Breast epithelium (tissue), 4 donors: Measurements from ENCODE around the gene IGFBP3. TPM values are rescaled to one million over a fixed set of nuclear protein-coding genes. Genes with fewer than 3 reads are reported as not detected.

Experiments
- DNase-seq, 2 donors: peaks; one replicate each; pipeline ENCODE4 v3.0.0-alpha.2; 2019; ENCODE audit warnings: low spot score in 2 of 2
- H3K27ac ChIP-seq, 2 donors: fragments of 200-600 bp; sonication (generic) in 1 of 2; one replicate each; pipeline ENCODE4 v1.5.1; 2016 to 2019; ENCODE audit warnings: mild to moderate bottlenecking in 1 of 2
- H3K27me3 ChIP-seq, 2 donors: fragments of 200-600 bp; sonication (generic) in 1 of 2; one replicate each; pipeline versions ENCODE4 v1.5.1 to v1.6.0; 2017 to 2019; ENCODE audit warnings: control low read depth in 1 of 2, mild to moderate bottlenecking in 1 of 2
- H3K36me3 ChIP-seq: fragments of 200-600 bp; one replicate; pipeline ENCODE4 v1.5.1; 2019
- H3K4me1 ChIP-seq, 2 donors: fragments of 200-600 bp; sonication (generic); one replicate each; pipeline ENCODE4 v1.5.1; 2016 to 2019; ENCODE audit warnings: control low read depth in 1 of 2
- H3K4me3 ChIP-seq, 3 donors: fragments of 200-600 bp; sonication (generic); 1 replicate in 2 of 3; 2 replicates in 1 of 3; pipeline ENCODE4 v1.5.1; 2016 to 2019; ENCODE audit warnings: mild to moderate bottlenecking in 3 of 3, moderate library complexity in 2 of 3
- H3K9me3 ChIP-seq, 2 donors: fragments of 200-600 bp; sonication (generic) in 1 of 2; one replicate each; pipeline ENCODE4 v1.5.1; 2016 to 2019; ENCODE audit warnings: control low read depth in 1 of 2
- POLR2A ChIP-seq: fragments of 450-650 bp; IDR thresholded peaks from one replicate; pipeline ENCODE4 v1.6.1; 2016; ENCODE audit warnings: antibody characterized with exemption, mild to moderate bottlenecking, moderate library complexity
- POLR2AphosphoS5 ChIP-seq, 3 donors: sonication (generic); formaldehyde crosslinking; IDR thresholded peaks; one replicate each; pipeline ENCODE4 v1.6.1; 2017; ENCODE audit warnings: antibody characterized with exemption in 3 of 3
- intact Hi-C: fragments of 100-400 bp; cut with DNase I; formaldehyde crosslinking; loops from one replicate; pipeline ENCODE4 v1.15.1; 2023; ENCODE audit warnings: low total_unique reads
- total RNA-seq, 3 donors: library from RNA; depleted of rRNA; stranded (reverse); fragments of >200 nt; gene quantifications; one replicate each; pipeline ENCODE4 v1.1.0, GENCODE V29; 2016
- TF ChIP-seq, protein P1 (sequence below), 3 donors: fragments of 450-650 bp; IDR thresholded peaks; one replicate each; pipeline ENCODE4 v1.5.1; 2016 to 2017; ENCODE audit warnings: antibody characterized with exemption in 3 of 3, mild to moderate bottlenecking in 3 of 3, moderate library complexity in 3 of 3

The IGFBP3 gene
- total RNA-seq, 3 donors from 2014 or later, result 159 to 708 (median 163) TPM

GRCh38 chr7:45890902-45891461, 30.1 kb downstream of the IGFBP3 start:
- H3K4me1 ChIP-seq, result no peaks in the 10 kb centered on the region
- H3K4me3 ChIP-seq, result no peak overlapping the region
- H3K27ac ChIP-seq, result no peak overlapping the region
- H3K9me3 ChIP-seq, result no peaks in the 10 kb centered on the region
- DNase-seq, result no peak
- intact Hi-C loops, result no loop called here
- no peak for TF ChIP-seq POLR2AphosphoS5 (IDR thresholded peaks at IDR 0.05)
- TF ChIP-seq, protein P1, sequence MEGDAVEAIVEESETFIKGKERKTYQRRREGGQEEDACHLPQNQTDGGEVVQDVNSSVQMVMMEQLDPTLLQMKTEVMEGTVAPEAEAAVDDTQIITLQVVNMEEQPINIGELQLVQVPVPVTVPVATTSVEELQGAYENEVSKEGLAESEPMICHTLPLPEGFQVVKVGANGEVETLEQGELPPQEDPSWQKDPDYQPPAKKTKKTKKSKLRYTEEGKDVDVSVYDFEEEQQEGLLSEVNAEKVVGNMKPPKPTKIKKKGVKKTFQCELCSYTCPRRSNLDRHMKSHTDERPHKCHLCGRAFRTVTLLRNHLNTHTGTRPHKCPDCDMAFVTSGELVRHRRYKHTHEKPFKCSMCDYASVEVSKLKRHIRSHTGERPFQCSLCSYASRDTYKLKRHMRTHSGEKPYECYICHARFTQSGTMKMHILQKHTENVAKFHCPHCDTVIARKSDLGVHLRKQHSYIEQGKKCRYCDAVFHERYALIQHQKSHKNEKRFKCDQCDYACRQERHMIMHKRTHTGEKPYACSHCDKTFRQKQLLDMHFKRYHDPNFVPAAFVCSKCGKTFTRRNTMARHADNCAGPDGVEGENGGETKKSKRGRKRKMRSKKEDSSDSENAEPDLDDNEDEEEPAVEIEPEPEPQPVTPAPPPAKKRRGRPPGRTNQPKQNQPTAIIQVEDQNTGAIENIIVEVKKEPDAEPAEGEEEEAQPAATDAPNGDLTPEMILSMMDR (IDR thresholded peaks at IDR 0.05), result peak; percentile 14 to 48 (median 41)
- no peak for TF ChIP-seq POLR2A
- H3K36me3 ChIP-seq, result no peaks in the 10 kb centered on the region
- H3K27me3 ChIP-seq, result peaks cover 0 to 31% of the 10 kb centered on the region in 2 donors

DNA sequence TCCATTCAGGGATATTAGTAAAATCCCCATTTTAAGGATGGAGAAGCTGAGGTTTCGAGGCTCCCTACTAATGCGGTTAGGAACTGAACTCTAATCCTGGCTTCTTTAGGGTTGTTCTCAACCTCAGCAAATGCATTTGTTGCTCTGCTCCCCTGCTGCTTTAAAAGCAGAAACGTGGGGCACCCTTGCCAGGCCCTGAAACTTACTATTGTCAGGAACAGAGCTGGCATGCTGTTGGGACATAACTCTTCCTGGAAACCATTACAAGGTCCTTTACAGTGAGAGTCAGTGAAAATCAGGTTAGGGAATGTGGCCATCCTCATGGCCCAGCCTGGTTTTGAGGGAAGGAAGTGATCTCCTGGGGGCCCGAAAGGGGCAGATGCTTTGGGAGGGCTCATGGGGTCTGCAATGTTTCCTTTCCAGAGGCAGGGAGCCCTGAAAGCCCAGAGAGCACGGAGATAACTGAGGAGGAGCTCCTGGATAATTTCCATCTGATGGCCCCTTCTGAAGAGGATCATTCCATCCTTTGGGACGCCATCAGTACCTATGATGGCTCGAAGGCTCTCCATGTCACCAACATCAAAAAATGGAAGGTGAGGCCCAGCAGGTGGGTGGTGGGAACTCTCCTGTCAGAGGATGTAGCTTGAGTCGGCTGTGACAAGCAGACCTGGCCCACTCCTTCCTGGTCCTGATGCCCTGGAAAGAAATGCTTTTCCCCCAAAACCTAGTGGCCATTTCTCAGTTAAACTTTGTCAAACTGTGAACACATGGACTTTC, 30.8 kb downstream of the IGFBP3 start:
- Histone ChIP-seq H3K4me1 (no peaks in the 10 kb centered on the region), H3K4me3 (no peak overlapping the region), H3K27me3 (peaks cover 0 to 32% of the 10 kb centered on the region in 2 donors)

DNA sequence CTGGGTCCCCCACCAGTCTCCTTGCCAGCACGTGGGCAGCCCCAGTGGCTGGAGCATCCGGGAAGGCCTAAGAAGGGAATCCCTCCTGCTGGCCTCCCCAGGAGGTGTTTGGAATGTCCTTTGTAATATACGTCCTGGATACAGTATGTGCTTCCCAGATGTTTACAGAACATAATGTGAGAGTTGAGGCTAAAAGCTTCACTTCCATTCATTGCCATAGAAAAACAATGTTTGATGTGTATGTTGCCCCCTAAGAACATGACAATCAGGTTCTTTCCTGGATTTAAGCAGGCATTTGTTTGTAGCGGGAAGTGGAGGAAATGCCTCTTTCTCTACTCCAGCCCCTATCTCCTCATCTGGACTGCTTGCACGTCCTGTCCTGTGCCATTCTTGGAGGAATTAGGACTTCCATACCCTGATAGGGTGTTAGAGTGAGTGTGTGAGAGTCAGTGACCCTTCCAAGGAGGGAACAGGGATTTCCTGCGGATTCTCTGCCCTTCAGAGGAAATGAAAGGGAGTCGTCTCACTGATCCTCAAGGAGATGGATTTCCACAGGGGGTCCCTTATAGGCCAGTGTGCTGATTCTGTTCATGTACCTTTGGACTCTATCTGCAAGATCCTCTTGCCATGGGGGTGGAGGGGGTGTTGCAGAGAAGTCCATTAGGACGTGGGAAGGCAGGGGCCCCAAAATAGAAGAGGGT, 31.6 kb downstream of the IGFBP3 start:
- DNase-seq, result no peak
- intact Hi-C loops, result no loop called here
- H3K9me3 ChIP-seq, result no peaks in the 10 kb centered on the region
- H3K4me3 ChIP-seq, result peak overlapping the region in 2 of 3 donors; percentile 42 to 62
- H3K36me3 ChIP-seq, result no peaks in the 10 kb centered on the region
- peaks cover 0 to 35% of the 10 kb centered on the region in 2 donors for H3K27me3 ChIP-seq
- no peaks in the 10 kb centered on the region for H3K4me1 ChIP-seq
- H3K27ac ChIP-seq, result no peak overlapping the region
- no peak for TF ChIP-seq POLR2A
- TF ChIP-seq POLR2AphosphoS5 (IDR thresholded peaks at IDR 0.05), result no peak
- TF ChIP-seq, protein P1 (IDR thresholded peaks at IDR 0.05), result no peak

More for the DNA sequence above, 30.8 kb downstream of the IGFBP3 start:
- no peak overlapping the region for H3K27ac ChIP-seq
- H3K36me3 ChIP-seq, result no peaks in the 10 kb centered on the region
- DNase-seq, result no peak
- TF ChIP-seq, protein P1 (IDR thresholded peaks at IDR 0.05), result no peak
- TF ChIP-seq POLR2AphosphoS5 (IDR thresholded peaks at IDR 0.05) (no peak), POLR2A (no peak)
- intact Hi-C loops, result no loop called here
- H3K9me3 ChIP-seq, result no peaks in the 10 kb centered on the region

- TF ChIP-seq POLR2A, result no peak
- no peaks in the 10 kb centered on the region for H3K4me1 ChIP-seq
- H3K4me3 ChIP-seq, result peak overlapping the region; percentile 13 to 62 (median 42)
- peaks cover 0 to 35% of the 10 kb centered on the region in 2 donors for H3K27me3 ChIP-seq
- H3K9me3 ChIP-seq, result no peaks in the 10 kb centered on the region
- intact Hi-C loops, result no loop called here
- H3K27ac ChIP-seq, result no peak overlapping the region
- DNase-seq, result no peak
- no peaks in the 10 kb centered on the region for H3K36me3 ChIP-seq
Measured at GRCh38 chr7:45888993-45889366, 32.1 kb downstream of the IGFBP3 start.

DNA sequence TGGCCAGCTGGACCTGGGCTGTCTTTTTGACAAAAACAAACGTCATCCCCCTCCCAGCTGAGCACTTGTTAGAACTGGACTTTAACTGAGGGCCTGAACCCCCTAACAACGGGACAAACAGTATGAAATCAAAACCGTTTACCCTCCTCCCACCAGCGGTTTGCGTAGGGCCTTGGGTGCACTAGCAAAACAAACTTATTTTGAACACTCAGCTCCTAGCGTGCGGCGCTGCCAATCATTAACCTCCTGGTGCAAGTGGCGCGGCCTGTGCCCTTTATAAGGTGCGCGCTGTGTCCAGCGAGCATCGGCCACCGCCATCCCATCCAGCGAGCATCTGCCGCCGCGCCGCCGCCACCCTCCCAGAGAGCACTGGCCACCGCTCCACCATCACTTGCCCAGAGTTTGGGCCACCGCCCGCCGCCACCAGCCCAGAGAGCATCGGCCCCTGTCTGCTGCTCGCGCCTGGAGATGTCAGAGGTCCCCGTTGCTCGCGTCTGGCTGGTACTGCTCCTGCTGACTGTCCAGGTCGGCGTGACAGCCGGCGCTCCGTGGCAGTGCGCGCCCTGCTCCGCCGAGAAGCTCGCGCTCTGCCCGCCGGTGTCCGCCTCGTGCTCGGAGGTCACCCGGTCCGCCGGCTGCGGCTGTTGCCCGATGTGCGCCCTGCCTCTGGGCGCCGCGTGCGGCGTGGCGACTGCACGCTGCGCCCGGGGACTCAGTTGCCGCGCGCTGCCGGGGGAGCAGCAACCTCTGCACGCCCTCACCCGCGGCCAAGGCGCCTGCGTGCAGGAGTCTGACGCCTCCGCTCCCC, 32.7 kb downstream of the IGFBP3 start, which contains the start of gene IGFBP1:
Gene IGFBP1, plus strand, starts transcription at position 304 of the 808 bp plus-strand sequence. Its CDS starts 165 bp downstream, at position 469.
- no peak for TF ChIP-seq POLR2AphosphoS5 (IDR thresholded peaks at IDR 0.05)
- TF ChIP-seq, protein P1 (IDR thresholded peaks at IDR 0.05), result no peak
- TF ChIP-seq POLR2A, result no peak
- peaks cover 0 to 35% of the 10 kb centered on the region in 2 donors for H3K27me3 ChIP-seq

More for the DNA sequence above, 32.7 kb downstream of the IGFBP3 start, which contains the start of gene IGFBP1:
- intact Hi-C loops, result no loop called here
- Histone ChIP-seq H3K9me3 (no peaks in the 10 kb centered on the region), H3K36me3 (no peaks in the 10 kb centered on the region), H3K27ac (no peak within 1 kb of the TSS), H3K4me1 (no peaks in the 10 kb centered on the region), H3K4me3 (peak within 1 kb of the TSS; percentile 13 to 62 (median 42))
- DNase-seq, result no peak
